Mucosa of rectum (tissue), 2 donors: ENCODE measurements around the gene ANKRD33B.
"Not testable (repeated sequence)": the region's sequence is repeated elsewhere in the genome, so short reads cannot be mapped to it uniquely, and the experiment has no call there.

Experiments
- H3K27ac ChIP-seq, 2 donors: one replicate each; pipeline ENCODE4 v1.7.0; 2013; ENCODE audit warnings: inconsistent platforms in 2 of 2, low read depth in 2 of 2, low read length in 2 of 2
- H3K27me3 ChIP-seq, 2 donors: one replicate each; pipeline ENCODE4 v1.7.0; 2013; ENCODE audit warnings: low read length in 2 of 2; ENCODE audit not compliant: control insufficient read depth in 2 of 2, insufficient read depth in 2 of 2
- H3K36me3 ChIP-seq, 2 donors: one replicate each; pipeline ENCODE4 v1.7.0; 2013; ENCODE audit warnings: low read length in 2 of 2; ENCODE audit not compliant: control insufficient read depth in 2 of 2, insufficient read depth in 2 of 2
- H3K4me1 ChIP-seq, 2 donors: one replicate each; pipeline ENCODE4 v1.7.0; 2013; ENCODE audit warnings: low read length in 2 of 2, mild to moderate bottlenecking in 1 of 2; ENCODE audit not compliant: control insufficient read depth in 2 of 2, insufficient read depth in 2 of 2
- H3K4me3 ChIP-seq, 2 donors: one replicate each; pipeline ENCODE4 v1.7.0; 2013; ENCODE audit warnings: low read length in 2 of 2
- H3K9ac ChIP-seq, 2 donors: one replicate each; pipeline ENCODE4 v1.7.0; 2013; ENCODE audit warnings: low read length in 2 of 2, low read depth in 1 of 2, mild to moderate bottlenecking in 1 of 2
- H3K9me3 ChIP-seq, 2 donors: one replicate each; pipeline ENCODE4 v1.7.0; 2013; ENCODE audit warnings: low read length in 2 of 2; ENCODE audit not compliant: control insufficient read depth in 2 of 2
- donor health status: healthy.
- donor health status: Normal muscosa, but diverticular disease.

Gene ANKRD33B

DNA sequence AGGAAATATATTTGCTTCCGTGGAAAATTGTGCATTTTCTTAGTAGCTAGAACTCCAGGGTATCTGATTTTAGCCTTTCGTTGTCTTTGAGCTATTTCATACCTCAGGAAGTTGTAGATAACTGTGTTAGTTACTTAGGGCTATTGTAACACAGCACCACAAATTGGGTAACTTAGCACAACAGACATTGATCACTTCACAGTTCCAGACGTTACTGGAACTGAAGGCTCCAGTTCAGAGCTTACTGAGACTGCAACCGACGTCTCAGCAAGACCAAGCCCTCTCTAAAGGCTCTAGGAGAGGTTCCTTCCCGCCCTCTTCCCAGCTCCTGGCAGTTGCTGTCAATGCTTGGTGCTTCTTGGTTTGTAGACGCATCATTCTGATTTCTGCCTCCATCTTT lies 17.7 kb upstream of the ANKRD33B start:
- Histone ChIP-seq H3K36me3 (no peaks in the 10 kb centered on the region), H3K4me3 (no peak overlapping the region), H3K27me3 (no peaks in the 10 kb centered on the region), H3K4me1 (no peaks in the 10 kb centered on the region), H3K9me3 (no peaks in the 10 kb centered on the region), H3K9ac (no peak overlapping the region), H3K27ac (no peak overlapping the region)

GRCh38 chr5:10548418-10549122 lies 15.3 kb upstream of the ANKRD33B start:
- Histone ChIP-seq H3K9ac (no peak overlapping the region), H3K36me3 (no peaks in the 10 kb centered on the region)

DNA sequence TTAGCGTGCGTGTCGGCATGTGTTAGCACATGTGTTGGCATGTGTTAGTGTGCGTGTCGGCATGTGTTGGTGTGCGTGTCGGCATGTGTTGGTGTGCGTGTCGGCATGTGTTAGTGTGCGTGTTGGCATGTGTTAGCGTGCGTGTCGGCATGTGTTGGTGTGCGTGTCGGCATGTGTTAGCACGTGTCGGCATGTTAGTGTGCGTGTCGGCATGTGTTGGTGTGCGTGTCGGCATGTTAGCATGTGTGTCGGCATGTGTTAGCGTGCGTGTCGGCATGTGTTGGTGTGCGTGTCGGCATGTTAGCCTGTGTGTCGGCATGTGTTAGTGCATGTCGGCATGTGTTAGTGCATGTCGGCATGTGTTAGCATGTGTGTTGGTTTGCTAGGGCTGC lies 14.8 kb upstream of the ANKRD33B start:
- not testable (repeated sequence) for H3K36me3 ChIP-seq, H3K4me1 ChIP-seq, H3K9me3 ChIP-seq, H3K4me3 ChIP-seq, H3K27ac ChIP-seq, H3K9ac ChIP-seq, H3K27me3 ChIP-seq

More at GRCh38 chr5:10548418-10549122, 15.3 kb upstream of the ANKRD33B start:
- Histone ChIP-seq H3K4me1 (no peaks in the 10 kb centered on the region), H3K27me3 (no peaks in the 10 kb centered on the region), H3K27ac (no peak overlapping the region), H3K4me3 (no peak overlapping the region), H3K9me3 (no peaks in the 10 kb centered on the region)

GRCh38 chr5:10550222-10550995 lies 13.5 kb upstream of the ANKRD33B start:
- H3K9ac ChIP-seq: no peak overlapping the region
- no peaks in the 10 kb centered on the region for H3K27me3 ChIP-seq
- H3K4me1 ChIP-seq: no peaks in the 10 kb centered on the region
- no peaks in the 10 kb centered on the region for H3K9me3 ChIP-seq
- H3K4me3 ChIP-seq: no peak overlapping the region
- no peaks in the 10 kb centered on the region for H3K36me3 ChIP-seq
- no peak overlapping the region for H3K27ac ChIP-seq

DNA sequence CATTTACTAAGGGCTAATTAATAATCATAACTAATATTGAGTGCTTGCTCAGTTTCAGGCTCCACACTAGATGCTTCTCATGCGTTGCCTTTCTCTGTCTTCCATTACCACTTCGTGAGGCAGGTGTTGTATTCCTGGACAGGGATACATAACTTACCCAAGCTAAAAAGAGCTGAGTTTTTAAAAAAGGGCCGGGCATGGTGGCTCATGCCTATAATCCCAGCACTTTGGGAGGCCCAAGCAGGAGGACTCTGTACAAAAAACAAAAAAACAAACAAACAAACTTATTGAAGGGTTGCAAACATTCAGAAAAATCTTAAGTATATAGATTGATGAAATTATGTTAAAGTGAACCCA lies 12.1 kb upstream of the ANKRD33B start:
- Histone ChIP-seq H3K9ac (no peak overlapping the region), H3K4me1 (no peaks in the 10 kb centered on the region), H3K9me3 (no peaks in the 10 kb centered on the region), H3K36me3 (no peaks in the 10 kb centered on the region), H3K27ac (no peak overlapping the region), H3K4me3 (no peak overlapping the region), H3K27me3 (peaks cover 0 to 2% of the 10 kb centered on the region in 2 donors)

- H3K27me3 ChIP-seq: peaks cover 0 to 4% of the 10 kb centered on the region in 2 donors
- no peaks in the 10 kb centered on the region for H3K36me3 ChIP-seq
- no peaks in the 10 kb centered on the region for H3K4me1 ChIP-seq
- no peaks in the 10 kb centered on the region for H3K9me3 ChIP-seq
- H3K4me3 ChIP-seq: no peak overlapping the region
- no peak overlapping the region for H3K9ac ChIP-seq
- no peak overlapping the region for H3K27ac ChIP-seq
These were observed 11.4 kb upstream of the ANKRD33B start for GRCh38 chr5:10552183-10553143.

- Histone ChIP-seq H3K27me3 (peaks cover 0 to 7% of the 10 kb centered on the region in 2 donors), H3K4me3 (no peak overlapping the region), H3K9ac (no peak overlapping the region), H3K27ac (no peak overlapping the region), H3K4me1 (no peaks in the 10 kb centered on the region), H3K9me3 (no peaks in the 10 kb centered on the region), H3K36me3 (no peaks in the 10 kb centered on the region)
These were observed 10.4 kb upstream of the ANKRD33B start for GRCh38 chr5:10553476-10553875.

DNA sequence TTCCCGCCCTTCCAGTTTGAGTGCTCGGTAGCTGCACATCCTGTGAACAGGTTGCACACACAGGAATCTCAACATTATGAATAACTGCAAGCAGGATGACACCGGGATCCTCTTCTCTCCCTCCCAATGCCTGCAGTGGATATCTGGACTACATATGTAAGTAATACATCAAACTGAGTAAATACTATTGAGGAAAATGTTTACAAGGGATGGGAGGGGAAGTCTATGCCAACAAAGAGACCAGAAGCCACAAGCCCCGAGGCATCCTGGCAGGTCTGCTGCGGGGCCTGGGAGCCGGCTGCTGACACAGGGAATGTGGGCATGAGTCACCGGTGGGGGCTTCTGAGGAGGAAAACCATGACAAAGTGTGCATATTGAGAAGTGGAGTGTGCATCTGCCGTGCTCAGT lies 8.6 kb upstream of the ANKRD33B start:
- H3K27ac ChIP-seq: no peak overlapping the region
- H3K27me3 ChIP-seq: peaks cover 0 to 7% of the 10 kb centered on the region in 2 donors
- H3K4me3 ChIP-seq: no peak overlapping the region
- H3K36me3 ChIP-seq: no peaks in the 10 kb centered on the region
- no peaks in the 10 kb centered on the region for H3K4me1 ChIP-seq
- H3K9ac ChIP-seq: no peak overlapping the region
- no peaks in the 10 kb centered on the region for H3K9me3 ChIP-seq

DNA sequence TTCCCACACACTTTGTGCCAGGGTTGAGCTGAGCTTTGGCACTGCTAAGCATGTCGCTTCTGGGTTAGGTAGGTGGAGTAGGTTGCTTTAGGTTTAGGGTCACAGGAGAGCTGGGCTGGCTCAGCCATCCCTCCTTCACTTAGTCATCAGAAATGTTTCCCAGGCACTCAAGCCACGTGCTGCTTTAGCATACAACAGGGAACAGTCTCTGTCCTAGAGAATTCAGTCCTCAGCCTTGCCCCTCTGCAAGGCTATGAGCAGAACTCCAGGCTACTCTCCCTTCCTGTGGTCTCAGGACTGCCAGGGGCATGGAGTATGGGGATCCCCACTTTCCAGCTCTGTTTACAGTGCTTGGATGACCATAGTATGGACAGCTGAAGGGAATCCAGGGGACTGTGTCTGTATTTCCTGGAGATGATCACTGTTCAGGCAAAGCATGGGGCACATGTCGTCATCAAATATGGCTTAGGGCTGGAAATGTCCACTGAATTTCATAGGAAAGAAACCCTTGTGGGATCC lies 7.5 kb upstream of the ANKRD33B start:
- no peak overlapping the region for H3K4me3 ChIP-seq
- no peak overlapping the region for H3K27ac ChIP-seq
- H3K9me3 ChIP-seq: no peaks in the 10 kb centered on the region

More for the DNA sequence above, 7.5 kb upstream of the ANKRD33B start:
- Histone ChIP-seq H3K4me1 (no peaks in the 10 kb centered on the region), H3K36me3 (no peaks in the 10 kb centered on the region), H3K9ac (no peak overlapping the region), H3K27me3 (peaks cover 0 to 7% of the 10 kb centered on the region in 2 donors)
